ENCODE measurements around the gene DLEU7.

DNA sequence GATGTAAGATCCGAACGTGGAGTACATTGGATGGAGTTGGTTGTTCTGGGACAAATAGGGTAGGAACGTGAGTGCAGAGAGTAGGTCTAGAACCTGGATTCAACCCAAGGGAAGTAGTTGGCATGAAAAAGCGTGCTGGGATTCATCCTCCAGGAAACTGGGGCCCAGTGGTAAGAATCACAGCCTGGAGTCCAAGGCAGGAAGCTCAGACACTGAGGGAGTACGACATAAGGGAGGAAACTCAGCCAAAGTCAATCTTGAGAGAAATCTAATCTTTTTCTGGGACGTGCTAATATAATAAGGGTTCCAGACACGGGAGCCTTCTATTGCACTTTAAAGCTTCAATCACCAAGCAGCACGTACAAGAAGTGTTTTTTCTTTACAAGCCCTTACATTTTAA lies 46.4 kb downstream of the DLEU7 start:
- no peak for TF ChIP-seq ATF3 (IDR thresholded peaks at IDR 0.05)
- no peak for TF ChIP-seq CTCF (IDR thresholded peaks at IDR 0.05; ENCODE audit: low read depth, low read length, missing input control)
- TF ChIP-seq, protein P1, sequence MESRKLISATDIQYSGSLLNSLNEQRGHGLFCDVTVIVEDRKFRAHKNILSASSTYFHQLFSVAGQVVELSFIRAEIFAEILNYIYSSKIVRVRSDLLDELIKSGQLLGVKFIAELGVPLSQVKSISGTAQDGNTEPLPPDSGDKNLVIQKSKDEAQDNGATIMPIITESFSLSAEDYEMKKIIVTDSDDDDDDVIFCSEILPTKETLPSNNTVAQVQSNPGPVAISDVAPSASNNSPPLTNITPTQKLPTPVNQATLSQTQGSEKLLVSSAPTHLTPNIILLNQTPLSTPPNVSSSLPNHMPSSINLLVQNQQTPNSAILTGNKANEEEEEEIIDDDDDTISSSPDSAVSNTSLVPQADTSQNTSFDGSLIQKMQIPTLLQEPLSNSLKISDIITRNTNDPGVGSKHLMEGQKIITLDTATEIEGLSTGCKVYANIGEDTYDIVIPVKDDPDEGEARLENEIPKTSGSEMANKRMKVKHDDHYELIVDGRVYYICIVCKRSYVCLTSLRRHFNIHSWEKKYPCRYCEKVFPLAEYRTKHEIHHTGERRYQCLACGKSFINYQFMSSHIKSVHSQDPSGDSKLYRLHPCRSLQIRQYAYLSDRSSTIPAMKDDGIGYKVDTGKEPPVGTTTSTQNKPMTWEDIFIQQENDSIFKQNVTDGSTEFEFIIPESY (IDR thresholded peaks at IDR 0.05) = no peak
- TF ChIP-seq FOXA1 (IDR thresholded peaks at IDR 0.05) = no peak
